Stimulated activated CD8-positive, alpha-beta memory T cell treated with anti-CD3 and anti-CD28 coated beads, Interleukin-12 subunit alpha, Interleukin-12 subunit beta, amount 100 ng/mL, for 4 hours (primary cell): ENCODE data around the gene NOS1AP.

Experiments
- DNase-seq: peaks from one replicate; pipeline ENCODE4 v3.0.0-alpha.2; 2020; ENCODE audit warnings: low read depth

The NOS1AP gene

GRCh38 chr1:162256287-162256686 lies 186.8 kb downstream of the NOS1AP start:
- no peak for DNase-seq

GRCh38 chr1:162258394-162258793 lies 188.9 kb downstream of the NOS1AP start:
- no peak for DNase-seq

- no peak for DNase-seq
These were observed 190.5 kb downstream of the NOS1AP start for GRCh38 chr1:162259894-162260455.

DNA sequence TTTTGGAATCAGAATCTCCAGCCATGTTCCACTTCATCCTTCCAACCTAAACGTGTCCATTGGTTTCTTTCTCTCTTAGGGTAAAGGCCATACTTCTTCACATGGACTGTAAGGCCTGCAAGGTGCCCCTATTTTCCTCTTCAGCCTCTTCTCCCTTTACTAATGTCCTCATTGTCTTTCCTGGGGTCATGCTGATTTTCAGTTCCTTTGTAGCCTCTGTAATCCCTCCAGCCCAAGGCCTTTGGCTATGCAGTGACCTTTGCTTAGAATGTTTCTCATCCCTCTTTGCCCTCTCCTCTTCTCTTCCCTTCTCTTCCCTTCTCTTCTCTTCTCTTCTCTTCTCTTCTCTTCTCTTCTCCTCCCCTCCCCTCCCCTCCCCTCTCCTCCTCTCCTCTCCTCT lies 194.6 kb downstream of the NOS1AP start:
- DNase-seq: no peak

- DNase-seq: no peak
These were observed 196.5 kb downstream of the NOS1AP start for GRCh38 chr1:162265983-162266382.

- no peak for DNase-seq
These were observed 200.7 kb downstream of the NOS1AP start for GRCh38 chr1:162270016-162270770.

- DNase-seq: no peak
These were observed 202.5 kb downstream of the NOS1AP start for GRCh38 chr1:162271972-162272371.

DNA sequence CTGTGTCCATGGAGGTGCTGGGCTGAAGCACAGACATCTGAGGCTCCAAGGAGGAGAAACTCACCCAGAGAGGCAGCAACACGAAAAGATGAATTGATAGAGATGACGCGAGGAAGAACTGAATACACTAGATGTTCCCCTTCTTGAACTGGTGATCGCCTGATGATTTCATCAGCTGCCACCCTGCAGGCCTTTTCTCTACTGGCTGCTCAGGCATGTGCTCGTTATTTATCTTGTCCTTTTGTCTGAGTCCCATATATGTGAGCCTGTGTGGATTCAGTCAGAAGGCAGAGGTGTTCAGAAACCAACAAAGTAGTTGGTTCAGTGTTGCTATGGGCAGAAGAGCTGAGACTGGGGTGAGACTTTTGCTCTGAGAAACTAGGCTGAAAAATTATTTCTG lies 202.9 kb downstream of the NOS1AP start:
- DNase-seq: no peak

DNA sequence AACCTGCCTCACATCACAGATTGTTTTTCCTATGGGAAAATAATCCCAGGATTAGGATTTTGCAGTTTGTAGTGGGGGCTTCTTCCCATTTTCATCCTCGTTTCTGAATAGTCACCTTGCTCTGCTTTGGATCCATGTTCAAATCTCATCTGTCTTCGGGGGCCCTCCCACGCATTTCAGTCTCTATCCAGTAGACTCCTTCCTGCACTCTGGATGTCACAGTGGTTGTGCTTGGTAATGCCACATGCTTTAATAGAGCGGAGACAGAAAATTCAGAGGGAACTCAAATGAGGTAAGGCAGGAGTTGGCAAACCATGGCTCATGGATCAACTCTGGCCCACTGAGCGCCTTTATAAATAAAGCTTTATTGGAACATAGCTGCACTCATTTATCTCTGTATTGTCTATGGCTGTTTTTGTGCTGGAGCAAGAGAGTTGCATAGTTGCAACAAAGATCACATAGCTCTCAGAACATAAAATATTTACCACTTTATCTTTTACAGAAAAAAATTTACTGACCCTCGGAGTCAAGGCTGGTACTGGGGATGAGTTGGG lies 206.2 kb downstream of the NOS1AP start:
- no peak for DNase-seq

DNA sequence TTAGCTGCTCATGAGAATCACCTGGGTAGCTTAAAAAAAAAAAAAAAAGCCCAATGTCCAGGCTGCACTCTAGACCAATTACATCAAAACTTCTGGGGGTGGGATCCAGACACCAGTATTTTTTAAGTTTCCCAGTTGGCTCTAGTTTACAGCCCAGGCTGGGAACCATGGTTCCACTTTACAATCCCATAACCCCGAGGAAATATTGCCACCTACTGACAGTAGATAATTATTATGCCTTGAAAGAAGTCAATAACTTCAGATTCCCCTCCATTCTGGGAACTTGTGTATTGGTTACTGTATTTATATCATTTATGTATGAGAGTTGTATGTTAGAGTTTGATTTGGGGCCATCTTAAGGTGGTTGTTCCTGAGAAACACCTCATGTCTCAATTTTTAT lies 207.0 kb downstream of the NOS1AP start:
- DNase-seq: no peak

GRCh38 chr1:162279136-162279498 lies 209.6 kb downstream of the NOS1AP start:
- no peak for DNase-seq

DNA sequence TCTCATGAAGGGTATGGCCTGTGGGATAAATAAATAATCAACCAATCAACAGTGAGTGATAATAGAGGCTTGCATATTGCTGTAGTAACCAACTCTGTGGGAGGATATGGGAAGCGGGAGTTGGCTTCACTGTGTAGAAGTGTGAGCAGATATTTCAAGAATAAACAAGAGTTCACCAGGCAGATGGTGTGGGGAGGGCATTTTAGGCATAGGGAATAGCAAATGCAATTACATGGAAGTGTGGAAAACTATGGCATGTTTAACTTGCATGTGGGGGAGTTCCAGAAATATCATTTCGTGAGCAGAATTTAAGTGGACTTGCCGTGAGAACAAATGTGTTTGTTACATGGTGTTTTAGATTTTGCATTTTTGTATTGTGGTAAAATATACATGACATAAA lies 211.9 kb downstream of the NOS1AP start:
- DNase-seq: no peak

GRCh38 chr1:162283657-162284056 lies 214.2 kb downstream of the NOS1AP start:
- no peak for DNase-seq

GRCh38 chr1:162284206-162284955 lies 214.9 kb downstream of the NOS1AP start:
- no peak for DNase-seq

GRCh38 chr1:162285149-162285561 lies 215.7 kb downstream of the NOS1AP start:
- DNase-seq: no peak

- no peak for DNase-seq
These were observed 221.5 kb downstream of the NOS1AP start for GRCh38 chr1:162291000-162291399.

- no peak for DNase-seq
These were observed 222.9 kb downstream of the NOS1AP start for GRCh38 chr1:162292422-162292849.

DNA sequence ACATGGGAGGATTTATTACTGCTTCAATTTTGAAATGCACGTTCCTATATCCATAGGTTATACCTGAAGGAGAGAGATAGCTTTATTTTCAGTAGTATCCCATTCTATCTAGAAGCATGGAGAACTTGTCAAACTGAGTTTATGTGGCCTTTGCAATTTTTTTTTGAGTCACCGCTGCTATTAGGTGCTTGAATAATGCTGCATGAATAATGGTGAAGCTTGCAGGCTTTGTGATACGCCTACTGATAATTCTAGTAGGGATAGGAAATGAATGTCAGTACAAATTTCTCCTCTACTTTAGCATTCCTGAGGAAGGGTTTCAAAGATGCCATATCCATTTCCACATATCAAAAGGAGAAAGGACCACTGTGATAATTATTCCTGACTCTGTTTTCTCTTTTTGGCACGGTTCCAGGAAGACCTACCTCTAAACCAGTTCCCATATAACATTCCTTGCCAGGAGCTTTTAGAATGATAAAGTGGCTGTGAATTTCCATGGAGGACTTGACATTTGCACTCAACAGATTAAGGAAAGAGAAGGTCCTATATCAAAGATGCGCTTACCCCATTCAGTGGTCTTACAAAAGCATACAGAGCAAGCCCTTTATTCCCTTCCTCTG lies 223.7 kb downstream of the NOS1AP start:
- no peak for DNase-seq

GRCh38 chr1:162294015-162294414 lies 224.5 kb downstream of the NOS1AP start:
- no peak for DNase-seq

DNA sequence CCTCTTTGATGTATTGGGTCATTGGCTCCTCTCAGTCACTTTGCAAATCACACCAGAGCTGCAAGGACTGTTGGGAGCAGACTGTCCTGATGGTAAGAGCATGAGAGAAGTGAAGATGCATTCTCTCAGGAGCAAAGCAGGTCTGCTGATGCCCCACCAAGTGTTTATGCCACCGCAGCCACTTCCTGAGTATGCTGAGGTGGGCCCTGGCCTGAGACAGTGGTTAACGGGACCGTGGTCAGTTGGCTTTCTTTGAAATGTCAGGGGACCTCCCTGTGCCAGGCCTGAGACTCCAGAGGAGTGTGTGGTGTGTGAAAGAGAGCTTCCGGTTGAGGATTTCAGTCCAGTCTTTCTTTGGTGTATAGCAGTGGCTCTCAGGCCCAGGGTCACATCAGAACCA lies 227.7 kb downstream of the NOS1AP start:
- DNase-seq: no peak

GRCh38 chr1:162298266-162298665 lies 228.8 kb downstream of the NOS1AP start:
- no peak for DNase-seq

DNA sequence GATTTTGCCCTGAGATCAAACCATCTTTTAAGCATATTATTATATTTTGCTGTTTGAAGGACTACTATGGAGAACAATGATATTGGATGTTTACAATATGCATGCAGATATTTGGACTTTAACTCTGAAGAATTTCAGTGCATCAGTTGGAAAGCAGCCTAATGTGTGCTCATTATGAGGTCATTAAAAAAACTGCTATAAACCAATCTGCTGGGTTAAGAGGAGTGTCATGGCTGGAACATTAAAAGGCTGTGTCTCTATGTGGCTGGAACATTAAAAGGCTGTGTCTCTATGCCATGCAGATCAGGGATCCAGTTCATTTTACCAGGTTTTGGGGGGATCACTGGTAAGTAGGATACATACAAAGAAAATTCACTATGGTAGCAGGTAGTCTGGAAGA lies 229.5 kb downstream of the NOS1AP start:
- no peak for DNase-seq
